Mucosa of descending colon (tissue), 3 donors: ENCODE results near the gene SYNGR3. TPM values are rescaled to one million over a fixed set of nuclear protein-coding genes. Genes with fewer than 3 reads are reported as not detected.
"Not testable (repeated sequence)": the region's sequence is repeated elsewhere in the genome, so short reads cannot be mapped to it uniquely, and the experiment has no call there.

ENCODE experiments used
- ATAC-seq: fragments of 200-7000 bp; cut with Tn5 transposase; one replicate; pipeline ENCODE4 v1.9.1; 2020; ENCODE audit warnings: mild to moderate bottlenecking, moderate library complexity
- DNase-seq, 3 donors: peaks; one replicate each; pipeline ENCODE4 v3.0.0-alpha.2; 2020
- H3K36me3 ChIP-seq: fragments of 200-600 bp; one replicate; pipeline ENCODE4 v1.8.0; 2021; ENCODE audit warnings: low read depth, mild to moderate bottlenecking
- H3K4me1 ChIP-seq: fragments of 200-600 bp; one replicate; pipeline ENCODE4 v1.8.0; 2021; ENCODE audit warnings: low read depth, mild to moderate bottlenecking
- H3K4me3 ChIP-seq: fragments of 200-600 bp; one replicate; pipeline ENCODE4 v1.8.0; 2021; ENCODE audit warnings: mild to moderate bottlenecking
- H3K9me3 ChIP-seq: fragments of 200-600 bp; one replicate; pipeline ENCODE4 v1.8.0; 2021; ENCODE audit warnings: mild to moderate bottlenecking
- CTCF ChIP-seq: fragments of 200-600 bp; IDR thresholded peaks from one replicate; pipeline ENCODE4 v1.8.0; 2022; ENCODE audit warnings: antibody characterized with exemption, mild to moderate bottlenecking
- intact Hi-C, 2 donors: fragments of 100-400 bp; cut with DNase I in 1 of 2; cut with micrococcal nuclease in 1 of 2; formaldehyde crosslinking; loops; one replicate each; pipeline versions ENCODE4 v1.11.0 to v1.11.1; 2022; cut with DNase I, micrococcal nuclease
- total RNA-seq, 3 donors: library from RNA; stranded (reverse); fragmentation: NEBNext Ultra II Directional in 2 of 3; extraction: Animal tissue kit (Norgen Biotek cat#: 25700) in 2 of 3; gene quantifications; one replicate each; pipeline versions ENCODE4 v1.2.1 to v1.2.4, GENCODE V29; 2021 to 2023
- donor health status: DM: no; HTN: no; CAD: no; lungs with moderate emphysema.
- donor health status: DM: no; HTN: no; CAD: no.
- donor health status: DM: no; HTN: yes; CAD: no.

The SYNGR3 gene
- total RNA-seq, 3 donors from 2014 or later: 1.3 to 7.9 (median 1.5) TPM

GRCh38 chr16:1958715-1959268, 31.0 kb upstream of the SYNGR3 start:
- H3K4me1 ChIP-seq: peaks cover 20% of the 10 kb centered on the region
- DNase-seq (peak; percentile 44 to 69 (median 54)), ATAC-seq (peak; percentile 1)
- no peak overlapping the region for H3K4me3 ChIP-seq
- intact Hi-C loops: no loop called here
- no peak for TF ChIP-seq CTCF
- peaks cover 2% of the 10 kb centered on the region for H3K36me3 ChIP-seq
- H3K9me3 ChIP-seq: no peaks in the 10 kb centered on the region

DNA sequence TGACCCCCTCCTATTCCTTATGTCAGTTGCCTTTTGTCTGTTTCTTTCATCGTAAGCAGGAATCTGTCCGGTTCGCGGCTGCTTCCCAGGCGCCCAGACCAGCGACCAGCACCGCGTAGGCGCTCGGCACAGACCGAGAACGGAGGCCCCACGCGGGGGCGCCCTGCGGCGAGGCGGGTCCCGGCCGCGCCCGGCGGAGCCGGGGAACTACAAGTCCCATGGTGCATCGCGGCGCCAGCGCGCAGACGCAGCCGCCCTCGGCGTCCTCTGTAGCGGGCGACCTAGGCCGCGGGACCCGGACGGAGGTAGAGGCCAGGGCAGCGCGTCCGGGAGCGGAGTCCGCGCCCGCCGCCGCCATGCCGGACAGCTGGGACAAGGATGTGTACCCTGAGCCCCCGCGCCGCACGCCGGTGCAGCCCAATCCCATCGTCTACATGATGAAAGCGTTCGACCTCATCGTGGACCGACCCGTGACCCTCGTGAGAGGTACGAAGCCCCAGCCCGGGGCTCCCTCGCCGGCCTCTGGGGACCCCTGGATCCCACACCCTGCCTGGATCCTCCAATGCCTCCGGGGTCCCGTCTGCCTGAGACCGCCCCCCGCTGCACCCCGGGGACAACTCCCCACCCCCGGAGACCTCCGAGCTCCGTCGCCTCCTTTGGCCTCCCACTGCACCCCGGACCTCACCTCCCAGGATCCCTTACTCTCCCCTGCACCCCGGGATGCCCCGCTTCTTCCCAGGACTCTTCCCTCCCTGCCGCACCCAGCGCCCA, 30.3 kb upstream of the SYNGR3 start, which contains the start of gene NDUFB10:
Gene NDUFB10, plus strand, starts transcription at position 270 of the 771 bp plus-strand sequence. Its CDS starts 87 bp downstream, at position 357.
- peak; percentile 95 for ATAC-seq
- peak; percentile 61 for TF ChIP-seq CTCF
- H3K4me1 ChIP-seq: peaks cover 22% of the 10 kb centered on the region
- H3K36me3 ChIP-seq: peaks cover 2% of the 10 kb centered on the region
- no peaks in the 10 kb centered on the region for H3K9me3 ChIP-seq
- DNase-seq: peak; percentile 95 to 97 (median 95)
- H3K4me3 ChIP-seq: peak within 1 kb of the TSS; percentile 94
- intact Hi-C loops: no loop called here

GRCh38 chr16:1960665-1961630, 28.8 kb upstream of the SYNGR3 start:
- intact Hi-C loops: no loop called here
- DNase-seq (peak in 2 of 3 donors; percentile 35 to 50), ATAC-seq (no peak)
- peaks cover 2% of the 10 kb centered on the region for H3K36me3 ChIP-seq
- H3K4me3 ChIP-seq: no peak overlapping the region
- peaks cover 27% of the 10 kb centered on the region for H3K4me1 ChIP-seq
- no peaks in the 10 kb centered on the region for H3K9me3 ChIP-seq
- TF ChIP-seq CTCF: no peak

DNA sequence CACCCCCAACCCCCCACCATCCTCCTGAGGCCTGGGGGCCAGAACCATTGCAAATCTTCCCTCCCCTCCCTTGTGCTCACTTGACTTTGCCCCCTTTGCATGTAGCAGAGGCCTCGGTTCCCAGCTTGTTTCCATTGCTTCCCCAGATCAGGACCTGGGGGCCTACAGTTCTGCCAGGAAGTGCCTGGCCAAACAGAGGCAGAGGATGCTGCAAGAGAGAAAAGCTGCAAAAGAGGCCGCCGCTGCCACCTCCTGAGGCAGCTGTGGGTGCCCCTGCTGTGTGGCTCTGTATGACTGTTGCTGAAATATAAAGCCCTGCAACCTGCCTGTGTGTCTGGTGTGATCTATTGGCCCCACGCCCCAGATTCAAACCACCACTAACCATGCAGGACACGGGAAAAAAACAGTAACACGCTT, 28.1 kb upstream of the SYNGR3 start:
- Histone ChIP-seq H3K9me3 (no peaks in the 10 kb centered on the region), H3K36me3 (peaks cover 2% of the 10 kb centered on the region), H3K4me1 (peaks cover 30% of the 10 kb centered on the region), H3K4me3 (no peak overlapping the region)
- no peak for ATAC-seq
- intact Hi-C loops: no loop called here
- DNase-seq: peak in 2 of 3 donors; percentile 30 to 46
- no peak for TF ChIP-seq CTCF

GRCh38 chr16:1962161-1963153, 27.3 kb upstream of the SYNGR3 start:
- DNase-seq: peak in 1 of 3 donors; percentile 48
- ATAC-seq, H3K36me3 ChIP-seq, H3K4me3 ChIP-seq, intact Hi-C loops, H3K9me3 ChIP-seq: not testable (repeated sequence)
- H3K4me1 ChIP-seq: peaks cover 30% of the 10 kb centered on the region
